Measurements from ENCODE around the gene SDK2.

SDK2 gene

DNA sequence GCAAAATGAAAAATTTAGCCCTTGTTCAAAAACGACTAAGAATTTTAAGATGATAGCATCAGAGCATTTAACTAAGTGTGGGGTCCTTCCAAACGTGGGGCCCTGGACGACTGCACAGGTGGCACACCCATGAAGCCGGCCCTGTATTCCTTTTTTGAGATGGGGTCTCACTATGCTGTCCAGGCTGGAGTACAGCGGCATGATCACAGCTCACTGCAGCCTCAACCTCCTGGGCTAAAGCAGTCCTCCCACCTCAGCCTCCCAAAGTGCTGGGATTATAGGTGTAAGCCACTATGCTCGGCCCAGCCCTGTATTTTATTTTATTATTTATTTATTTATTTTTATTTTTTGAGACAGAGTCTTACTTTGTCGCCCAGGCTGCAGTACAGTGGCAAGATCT, 241.8 kb downstream of the SDK2 start:
- TF ChIP-seq, protein P1, sequence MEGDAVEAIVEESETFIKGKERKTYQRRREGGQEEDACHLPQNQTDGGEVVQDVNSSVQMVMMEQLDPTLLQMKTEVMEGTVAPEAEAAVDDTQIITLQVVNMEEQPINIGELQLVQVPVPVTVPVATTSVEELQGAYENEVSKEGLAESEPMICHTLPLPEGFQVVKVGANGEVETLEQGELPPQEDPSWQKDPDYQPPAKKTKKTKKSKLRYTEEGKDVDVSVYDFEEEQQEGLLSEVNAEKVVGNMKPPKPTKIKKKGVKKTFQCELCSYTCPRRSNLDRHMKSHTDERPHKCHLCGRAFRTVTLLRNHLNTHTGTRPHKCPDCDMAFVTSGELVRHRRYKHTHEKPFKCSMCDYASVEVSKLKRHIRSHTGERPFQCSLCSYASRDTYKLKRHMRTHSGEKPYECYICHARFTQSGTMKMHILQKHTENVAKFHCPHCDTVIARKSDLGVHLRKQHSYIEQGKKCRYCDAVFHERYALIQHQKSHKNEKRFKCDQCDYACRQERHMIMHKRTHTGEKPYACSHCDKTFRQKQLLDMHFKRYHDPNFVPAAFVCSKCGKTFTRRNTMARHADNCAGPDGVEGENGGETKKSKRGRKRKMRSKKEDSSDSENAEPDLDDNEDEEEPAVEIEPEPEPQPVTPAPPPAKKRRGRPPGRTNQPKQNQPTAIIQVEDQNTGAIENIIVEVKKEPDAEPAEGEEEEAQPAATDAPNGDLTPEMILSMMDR (IDR thresholded peaks at IDR 0.05; ENCODE audit: borderline replicate concordance, control extremely low read depth, extremely low read depth, insufficient read depth, missing control alignments), result no peak
- no peak for DNase-seq (ENCODE audit: low spot score)
- in situ Hi-C loops (cut with MboI; ENCODE audit: low sequenced_read_pairs, unreplicated experiment), result no loop called here

DNA sequence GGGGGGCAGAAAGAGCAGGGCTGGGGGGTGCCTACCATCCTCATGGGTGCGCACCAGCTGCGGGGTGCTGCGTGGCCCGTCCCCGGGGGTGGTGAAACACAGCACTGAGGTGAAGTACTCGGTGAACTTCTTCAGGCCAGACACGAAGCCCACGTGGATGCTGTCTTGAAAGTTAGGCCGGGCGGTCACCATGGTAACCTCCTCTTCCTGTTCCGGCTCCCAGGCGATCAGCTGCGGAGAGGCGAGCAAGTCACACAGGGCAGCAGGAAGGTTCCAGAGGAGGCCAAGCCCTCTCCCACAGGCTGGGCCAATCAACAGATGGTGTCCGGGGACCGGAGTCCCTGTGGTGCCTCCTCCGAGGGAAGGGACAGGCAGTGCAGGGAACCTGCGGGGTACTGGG, 242.3 kb downstream of the SDK2 start:
- in situ Hi-C loops (cut with MboI; ENCODE audit: low sequenced_read_pairs, unreplicated experiment), result no loop called here
- TF ChIP-seq, protein P1 (IDR thresholded peaks at IDR 0.05; ENCODE audit: borderline replicate concordance, control extremely low read depth, extremely low read depth, insufficient read depth, missing control alignments), result no peak
- no peak for DNase-seq (ENCODE audit: low spot score)

DNA sequence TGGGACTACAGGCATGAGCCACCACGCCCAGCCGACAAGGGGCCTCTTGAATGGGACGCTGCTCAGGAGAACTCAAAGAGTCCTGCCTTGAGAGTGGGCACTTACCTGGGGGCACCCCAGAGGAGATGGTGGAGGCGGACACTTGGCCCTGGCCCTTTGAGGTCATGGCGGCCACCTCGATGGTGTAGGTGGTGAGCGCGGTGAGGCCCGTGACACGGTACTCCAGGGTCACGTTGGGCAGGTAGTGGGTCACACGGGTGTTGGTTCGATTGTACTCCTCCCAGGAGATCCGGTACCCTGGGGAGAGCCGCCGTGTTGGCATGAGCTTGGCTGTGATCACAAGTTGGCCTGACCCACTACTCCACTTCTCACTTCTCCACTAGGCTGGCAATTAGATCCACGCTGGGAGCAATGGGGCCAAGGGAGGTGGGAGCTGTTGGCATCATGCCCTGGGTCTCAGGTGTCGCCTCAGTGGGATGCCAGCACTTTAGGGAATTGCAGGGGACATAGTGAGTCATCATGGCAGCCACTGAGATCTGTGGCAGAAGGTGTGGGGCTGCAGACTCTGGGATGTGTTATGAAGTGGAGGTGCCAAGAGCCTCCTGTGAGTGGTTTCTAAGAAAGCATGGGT, 243.2 kb downstream of the SDK2 start:
- in situ Hi-C loops (cut with MboI; ENCODE audit: low sequenced_read_pairs, unreplicated experiment), result no loop called here
- DNase-seq (ENCODE audit: low spot score), result no peak

DNA sequence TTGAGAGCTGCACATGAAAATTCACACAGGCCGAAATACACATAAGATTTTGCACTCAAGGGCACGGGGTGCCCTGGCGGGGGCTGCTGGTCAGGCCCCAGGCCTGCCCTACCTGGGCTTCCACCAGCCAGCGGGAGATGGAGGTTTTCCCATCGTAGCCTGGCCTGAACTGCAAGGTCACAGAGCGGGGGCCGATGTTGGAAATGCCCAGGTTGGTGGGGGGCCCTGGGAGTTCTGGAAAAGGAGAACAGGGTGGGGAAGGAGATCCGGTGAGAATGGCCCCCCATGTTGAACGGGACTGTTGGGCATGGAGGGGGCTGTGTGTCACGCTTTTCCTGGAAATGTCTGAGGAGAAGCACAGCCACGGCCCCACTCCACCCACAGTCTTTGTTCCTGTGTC, 245.2 kb downstream of the SDK2 start:
- no peak for DNase-seq (ENCODE audit: low spot score)
- TF ChIP-seq, protein P1 (IDR thresholded peaks at IDR 0.05; ENCODE audit: borderline replicate concordance, control extremely low read depth, extremely low read depth, insufficient read depth, missing control alignments), result no peak
- in situ Hi-C loops (cut with MboI; ENCODE audit: low sequenced_read_pairs, unreplicated experiment), result no loop called here

More for the DNA sequence above, 243.2 kb downstream of the SDK2 start:
- TF ChIP-seq, protein P1 (IDR thresholded peaks at IDR 0.05; ENCODE audit: borderline replicate concordance, control extremely low read depth, extremely low read depth, insufficient read depth, missing control alignments), result no peak

DNA sequence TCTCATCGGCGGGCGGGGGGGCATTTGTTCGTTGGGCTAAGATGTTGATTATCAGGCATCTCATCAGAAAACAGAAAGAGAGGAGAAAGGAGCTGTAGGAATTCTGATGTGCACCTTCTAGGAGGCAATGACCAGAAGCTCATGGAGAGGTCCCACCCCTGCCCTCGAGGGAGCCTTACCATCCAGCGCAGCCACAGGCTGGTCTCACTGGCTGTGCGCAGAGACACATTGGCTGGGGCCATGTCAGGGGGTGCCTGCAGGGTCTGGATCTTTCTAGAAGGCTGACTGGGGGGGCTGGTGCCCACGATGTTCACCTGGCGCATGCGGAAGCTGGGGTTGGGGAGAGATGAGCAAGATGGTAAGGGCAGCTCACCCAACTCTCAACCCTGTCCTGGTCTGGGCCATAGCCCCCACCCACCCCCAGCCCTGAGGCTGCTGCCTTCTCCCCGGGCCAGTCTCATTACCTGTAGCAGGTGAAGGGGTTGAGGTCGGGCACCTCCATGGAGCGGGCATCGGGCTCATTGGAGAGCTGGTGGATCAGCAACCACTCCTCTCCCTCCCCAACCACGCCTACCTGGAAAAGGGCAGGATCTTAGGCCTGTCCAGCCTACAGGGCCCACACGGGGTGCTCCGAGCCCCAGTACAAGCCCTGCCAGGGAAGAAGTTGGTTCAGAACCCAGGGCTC, 246.2 kb downstream of the SDK2 start:
- DNase-seq (ENCODE audit: low spot score), result no peak
- in situ Hi-C loops (cut with MboI; ENCODE audit: low sequenced_read_pairs, unreplicated experiment), result no loop called here
- TF ChIP-seq, protein P1 (IDR thresholded peaks at IDR 0.05; ENCODE audit: borderline replicate concordance, control extremely low read depth, extremely low read depth, insufficient read depth, missing control alignments), result no peak

DNA sequence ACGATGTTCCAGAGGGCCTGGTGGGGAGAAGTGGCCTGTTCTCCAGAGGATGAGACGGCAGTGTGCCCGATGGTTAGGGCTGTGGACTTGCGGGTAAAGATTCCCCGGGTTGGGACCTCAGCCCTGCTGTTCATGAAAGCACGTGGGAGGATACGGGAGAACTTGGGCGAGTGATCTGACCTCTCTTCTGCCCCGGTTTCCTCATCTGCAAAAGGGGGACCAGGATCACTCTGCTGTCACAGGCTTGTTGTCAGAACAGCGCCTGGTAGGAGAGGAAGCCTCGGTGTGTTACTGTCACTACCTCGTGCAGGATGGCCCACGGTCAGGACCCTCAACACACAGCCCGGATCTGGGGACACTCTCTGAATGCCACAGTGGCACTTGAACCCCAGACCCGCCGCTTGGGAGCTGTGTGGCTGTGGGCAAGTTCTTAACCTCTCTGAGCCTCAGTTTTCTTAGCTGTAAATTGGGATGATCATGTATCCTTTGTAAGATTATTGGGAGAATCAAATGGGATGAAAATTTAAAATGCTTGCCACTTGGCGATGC, 246.9 kb downstream of the SDK2 start:
- TF ChIP-seq, protein P1 (IDR thresholded peaks at IDR 0.05; ENCODE audit: borderline replicate concordance, control extremely low read depth, extremely low read depth, insufficient read depth, missing control alignments), result no peak
- DNase-seq (ENCODE audit: low spot score), result no peak

More for the DNA sequence above, 246.9 kb downstream of the SDK2 start:
- in situ Hi-C loops (cut with MboI; ENCODE audit: low sequenced_read_pairs, unreplicated experiment), result no loop called here
